Measurements from ENCODE around the gene GALNT16. TPM values are rescaled to one million over a fixed set of nuclear protein-coding genes. Genes with fewer than 3 reads are reported as not detected.

The GALNT16 gene
- total RNA-seq, 2 experiments from 2014 or later: not detected

- DNase-seq (no peak), ATAC-seq (ENCODE audit: poor library complexity) (no peak)
- no peaks in the 10 kb centered on the region for H3K9me3 Mint-ChIP-seq
- no peak overlapping the region for H3K4me3 Mint-ChIP-seq
- ChIA-PET POLR2A (no interaction called here), CTCF (no interaction called here)
- Histone ChIP-seq H3K4me3 (ENCODE audit: low read length) (no peak overlapping the region), H3K36me3 (ENCODE audit: insufficient read depth, low read length) (peaks cover 51% of the 10 kb centered on the region), H3K27me3 (ENCODE audit: control insufficient read depth in 1 of 2, insufficient read depth in 2 of 2, low read length in 2 of 2) (no peaks in the 10 kb centered on the region), H3K4me1 (ENCODE audit: insufficient read depth, low read length) (no peaks in the 10 kb centered on the region), H3K9me3 (ENCODE audit: control insufficient read depth in 1 of 2, insufficient read depth in 1 of 2, low read length in 2 of 2) (no peaks in the 10 kb centered on the region), H3K27ac (ENCODE audit: low read depth in 1 of 2, low read length in 2 of 2) (no peak overlapping the region)
- H3K36me3 Mint-ChIP-seq (ENCODE audit: low read depth): peaks cover 82% of the 10 kb centered on the region
- H3K4me1 Mint-ChIP-seq (ENCODE audit: low read depth): no peaks in the 10 kb centered on the region
- TF ChIP-seq CTCF (IDR thresholded peaks at IDR 0.05): no peak
- no peak overlapping the region for H3K27ac Mint-ChIP-seq
- intact Hi-C loops (cut with DNase I, micrococcal nuclease): no loop called here
- no peaks in the 10 kb centered on the region for H3K27me3 Mint-ChIP-seq
Observed at GRCh38 chr14:69237142-69237541, 22.8 kb upstream of the GALNT16 start.

- CTCF ChIA-PET: no interaction called here
- no peak overlapping the region for H3K4me3 ChIP-seq (ENCODE audit: low read length)
- H3K27ac Mint-ChIP-seq: no peak overlapping the region
- no peaks in the 10 kb centered on the region for H3K27me3 ChIP-seq (ENCODE audit: control insufficient read depth in 1 of 2, insufficient read depth in 2 of 2, low read length in 2 of 2)
- POLR2A ChIA-PET: no interaction called here
- peaks cover 3% of the 10 kb centered on the region for H3K4me1 Mint-ChIP-seq (ENCODE audit: low read depth)
- no peak overlapping the region for H3K27ac ChIP-seq (ENCODE audit: low read depth in 1 of 2, low read length in 2 of 2)
- H3K36me3 Mint-ChIP-seq (ENCODE audit: low read depth): peaks cover 82% of the 10 kb centered on the region
- no peak for ATAC-seq (ENCODE audit: poor library complexity)
- TF ChIP-seq CTCF (IDR thresholded peaks at IDR 0.05): no peak
- H3K4me1 ChIP-seq (ENCODE audit: insufficient read depth, low read length): no peaks in the 10 kb centered on the region
- no peak for DNase-seq
- peaks cover 47% of the 10 kb centered on the region for H3K36me3 ChIP-seq (ENCODE audit: insufficient read depth, low read length)
- no peaks in the 10 kb centered on the region for H3K27me3 Mint-ChIP-seq
- no peak overlapping the region for H3K4me3 Mint-ChIP-seq
- no peaks in the 10 kb centered on the region for H3K9me3 ChIP-seq (ENCODE audit: control insufficient read depth in 1 of 2, insufficient read depth in 1 of 2, low read length in 2 of 2)
- intact Hi-C loops (cut with DNase I, micrococcal nuclease): no loop called here
- H3K9me3 Mint-ChIP-seq: no peaks in the 10 kb centered on the region
Observed at GRCh38 chr14:69237584-69237983, 22.4 kb upstream of the GALNT16 start.

- Histone ChIP-seq H3K27me3 (ENCODE audit: control insufficient read depth in 1 of 2, insufficient read depth in 2 of 2, low read length in 2 of 2) (no peaks in the 10 kb centered on the region), H3K4me3 (ENCODE audit: low read length) (no peak overlapping the region), H3K4me1 (ENCODE audit: insufficient read depth, low read length) (no peaks in the 10 kb centered on the region), H3K36me3 (ENCODE audit: insufficient read depth, low read length) (peaks cover 47% of the 10 kb centered on the region), H3K9me3 (ENCODE audit: control insufficient read depth in 1 of 2, insufficient read depth in 1 of 2, low read length in 2 of 2) (no peaks in the 10 kb centered on the region), H3K27ac (ENCODE audit: low read depth in 1 of 2, low read length in 2 of 2) (no peak overlapping the region)
- H3K27ac Mint-ChIP-seq: no peak overlapping the region
- POLR2A ChIA-PET: no interaction called here
- H3K9me3 Mint-ChIP-seq: no peaks in the 10 kb centered on the region
- DNase-seq: no peak
- intact Hi-C loops (cut with DNase I, micrococcal nuclease): no loop called here
- H3K27me3 Mint-ChIP-seq: no peaks in the 10 kb centered on the region
- no peak for ATAC-seq (ENCODE audit: poor library complexity)
- no peak for TF ChIP-seq CTCF (IDR thresholded peaks at IDR 0.05)
- H3K36me3 Mint-ChIP-seq (ENCODE audit: low read depth): peaks cover 80% of the 10 kb centered on the region
- peaks cover 6% of the 10 kb centered on the region for H3K4me1 Mint-ChIP-seq (ENCODE audit: low read depth)
- H3K4me3 Mint-ChIP-seq: no peak overlapping the region
- CTCF ChIA-PET: interaction anchor here (1.4 kb wide), 1 partner anchor 9 kb away, joined by 3 read pairs; no protein-coding TSS in a partner anchor
Observed at GRCh38 chr14:69238883-69239282, 21.1 kb upstream of the GALNT16 start.

Data from CD4-positive, alpha-beta T cell (primary cell).